ENCODE measurements around the gene GNPTG. TPM values are rescaled to one million over a fixed set of nuclear protein-coding genes. Genes with fewer than 3 reads are reported as not detected.

GNPTG gene
- total and polyA plus RNA-seq, 9 of the 15 experiments (the other 6 are each of a cell fraction or from before 2014, with no cell fraction given), result 0.69 to 33.3 (median 13.6) TPM

GRCh38 chr16:1378804-1379303 is 27.1 kb downstream of the GNPTG start (continued):
- TF ChIP-seq ZNF384 (IDR thresholded peaks at IDR 0.05; ENCODE audit: low read depth, low read length) (0 out of 2 replicates have a peak, but pooled peaks have one; percentile 10), MTA1 (IDR thresholded peaks at IDR 0.05; ENCODE audit: borderline replicate concordance) (peak; percentile 85), IFI16 (CRISPR knock-in tag; IDR thresholded peaks at IDR 0.05) (no peak), EZH2 (IDR thresholded peaks at IDR 0.05; ENCODE audit: borderline replicate concordance, low read depth, low read length) (no peak), POLR2AphosphoS5 (IDR thresholded peaks at IDR 0.05; ENCODE audit: control insufficient read depth, insufficient read depth, low read depth, low read length) (no peak), ZNF143 (CRISPR knock-in tag; IDR thresholded peaks at IDR 0.05) (no peak), ZNF239 (CRISPR knock-in tag; IDR thresholded peaks at IDR 0.05) (no peak), KAT7 (CRISPR knock-in tag; IDR thresholded peaks at IDR 0.05; ENCODE audit: borderline replicate concordance) (no peak; the same call in 1 of the 2 replicates), DLX4 (CRISPR knock-in tag; IDR thresholded peaks at IDR 0.05) (no peak), ZKSCAN8 (CRISPR knock-in tag; IDR thresholded peaks at IDR 0.05) (no peak), EGR1 (conservative IDR thresholded peaks at IDR 0.05) (peak; percentile 38; the same call in 1 of the 2 replicates), ARID1B (IDR thresholded peaks at IDR 0.05) (peak; percentile 87), PURB (CRISPR knock-in tag; IDR thresholded peaks at IDR 0.05; ENCODE audit: low read depth) (no peak), PHF20 (IDR thresholded peaks at IDR 0.05; ENCODE audit: partially characterized antibody) (no peak), JUND (IDR thresholded peaks at IDR 0.05; ENCODE audit: borderline replicate concordance, low read depth, low read length) (peak; percentile 95), JUND (tag; IDR thresholded peaks at IDR 0.05; ENCODE audit: borderline replicate concordance, low read depth, low read length) (peak; percentile 91; the same call in 2 of the 3 replicates), NR3C1 (CRISPR knock-in tag; IDR thresholded peaks at IDR 0.05) (no peak; the same call in 1 of the 2 replicates), FOXJ2 (tag; IDR thresholded peaks at IDR 0.05) (no peak), CBFB (CRISPR knock-in tag; IDR thresholded peaks at IDR 0.05) (peak; percentile 23; the same call in 1 of the 2 replicates), STAG1 (CRISPR knock-in tag; IDR thresholded peaks at IDR 0.05; ENCODE audit: borderline replicate concordance) (no peak), ZNF79 (CRISPR knock-in tag; IDR thresholded peaks at IDR 0.05; ENCODE audit: low read depth) (no peak)
- TF ChIP-seq, protein P1, sequence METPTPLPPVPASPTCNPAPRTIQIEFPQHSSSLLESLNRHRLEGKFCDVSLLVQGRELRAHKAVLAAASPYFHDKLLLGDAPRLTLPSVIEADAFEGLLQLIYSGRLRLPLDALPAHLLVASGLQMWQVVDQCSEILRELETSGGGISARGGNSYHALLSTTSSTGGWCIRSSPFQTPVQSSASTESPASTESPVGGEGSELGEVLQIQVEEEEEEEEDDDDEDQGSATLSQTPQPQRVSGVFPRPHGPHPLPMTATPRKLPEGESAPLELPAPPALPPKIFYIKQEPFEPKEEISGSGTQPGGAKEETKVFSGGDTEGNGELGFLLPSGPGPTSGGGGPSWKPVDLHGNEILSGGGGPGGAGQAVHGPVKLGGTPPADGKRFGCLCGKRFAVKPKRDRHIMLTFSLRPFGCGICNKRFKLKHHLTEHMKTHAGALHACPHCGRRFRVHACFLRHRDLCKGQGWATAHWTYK (CRISPR knock-in tag; IDR thresholded peaks at IDR 0.05), result no peak; the same call in 1 of the 2 replicates
- TF ChIP-seq, protein P2, sequence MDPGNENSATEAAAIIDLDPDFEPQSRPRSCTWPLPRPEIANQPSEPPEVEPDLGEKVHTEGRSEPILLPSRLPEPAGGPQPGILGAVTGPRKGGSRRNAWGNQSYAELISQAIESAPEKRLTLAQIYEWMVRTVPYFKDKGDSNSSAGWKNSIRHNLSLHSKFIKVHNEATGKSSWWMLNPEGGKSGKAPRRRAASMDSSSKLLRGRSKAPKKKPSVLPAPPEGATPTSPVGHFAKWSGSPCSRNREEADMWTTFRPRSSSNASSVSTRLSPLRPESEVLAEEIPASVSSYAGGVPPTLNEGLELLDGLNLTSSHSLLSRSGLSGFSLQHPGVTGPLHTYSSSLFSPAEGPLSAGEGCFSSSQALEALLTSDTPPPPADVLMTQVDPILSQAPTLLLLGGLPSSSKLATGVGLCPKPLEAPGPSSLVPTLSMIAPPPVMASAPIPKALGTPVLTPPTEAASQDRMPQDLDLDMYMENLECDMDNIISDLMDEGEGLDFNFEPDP (CRISPR knock-in tag; IDR thresholded peaks at IDR 0.05), result no peak
- TF ChIP-seq, protein P3, sequence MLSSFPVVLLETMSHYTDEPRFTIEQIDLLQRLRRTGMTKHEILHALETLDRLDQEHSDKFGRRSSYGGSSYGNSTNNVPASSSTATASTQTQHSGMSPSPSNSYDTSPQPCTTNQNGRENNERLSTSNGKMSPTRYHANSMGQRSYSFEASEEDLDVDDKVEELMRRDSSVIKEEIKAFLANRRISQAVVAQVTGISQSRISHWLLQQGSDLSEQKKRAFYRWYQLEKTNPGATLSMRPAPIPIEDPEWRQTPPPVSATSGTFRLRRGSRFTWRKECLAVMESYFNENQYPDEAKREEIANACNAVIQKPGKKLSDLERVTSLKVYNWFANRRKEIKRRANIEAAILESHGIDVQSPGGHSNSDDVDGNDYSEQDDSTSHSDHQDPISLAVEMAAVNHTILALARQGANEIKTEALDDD (IDR thresholded peaks at IDR 0.05), result peak; percentile 22; the same call in 1 of the 2 replicates
- TF ChIP-seq, protein P4, sequence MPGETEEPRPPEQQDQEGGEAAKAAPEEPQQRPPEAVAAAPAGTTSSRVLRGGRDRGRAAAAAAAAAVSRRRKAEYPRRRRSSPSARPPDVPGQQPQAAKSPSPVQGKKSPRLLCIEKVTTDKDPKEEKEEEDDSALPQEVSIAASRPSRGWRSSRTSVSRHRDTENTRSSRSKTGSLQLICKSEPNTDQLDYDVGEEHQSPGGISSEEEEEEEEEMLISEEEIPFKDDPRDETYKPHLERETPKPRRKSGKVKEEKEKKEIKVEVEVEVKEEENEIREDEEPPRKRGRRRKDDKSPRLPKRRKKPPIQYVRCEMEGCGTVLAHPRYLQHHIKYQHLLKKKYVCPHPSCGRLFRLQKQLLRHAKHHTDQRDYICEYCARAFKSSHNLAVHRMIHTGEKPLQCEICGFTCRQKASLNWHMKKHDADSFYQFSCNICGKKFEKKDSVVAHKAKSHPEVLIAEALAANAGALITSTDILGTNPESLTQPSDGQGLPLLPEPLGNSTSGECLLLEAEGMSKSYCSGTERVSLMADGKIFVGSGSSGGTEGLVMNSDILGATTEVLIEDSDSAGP (CRISPR knock-in tag; IDR thresholded peaks at IDR 0.05), result no peak
